Neural cell (in vitro differentiated cells): ENCODE measurements around the gene CAPN8. TPM values are rescaled to one million over a fixed set of nuclear protein-coding genes. Genes with fewer than 3 reads are reported as not detected.

Experiments
- H2AFZ ChIP-seq: fragments of 200-600, 300-800 bp; sonication (generic), shearing (Covaris generic); 2 replicates; pipeline ENCODE4 v1.6.0; 2014; ENCODE audit warnings: low read depth, mild to moderate bottlenecking, antibody characterized with exemption, low read length, moderate library complexity
- H3F3A ChIP-seq: fragments of 200-600 bp; shearing (Covaris generic); 2 replicates; pipeline ENCODE4 v1.6.1; 2016; ENCODE audit warnings: mild to moderate bottlenecking, moderate library complexity, mixed read lengths, antibody characterized with exemption, low read length; ENCODE audit not compliant: insufficient read depth, poor library complexity, severe bottlenecking
- H3K27ac ChIP-seq: fragments of 200-600, 300-800 bp; sonication (generic), shearing (Covaris generic); 2 replicates; pipeline ENCODE4 v1.5.1; 2014; ENCODE audit warnings: mild to moderate bottlenecking, low read length, moderate library complexity
- H3K27me3 ChIP-seq: fragments of 300-800, 200-600 bp; sonication (generic), shearing (Covaris generic); 2 replicates; pipeline ENCODE4 v1.6.0; 2014; ENCODE audit warnings: mild to moderate bottlenecking, low read depth, low read length, moderate library complexity; ENCODE audit not compliant: insufficient read depth
- H3K36me3 ChIP-seq: fragments of 300-800, 200-600 bp; sonication (generic), shearing (Covaris generic); 2 replicates; pipeline ENCODE4 v1.5.1; 2014; ENCODE audit warnings: mild to moderate bottlenecking, antibody characterized with exemption, low read length, moderate library complexity; ENCODE audit not compliant: insufficient read depth
- H3K4me2 ChIP-seq: fragments of 300-800, 200-600 bp; sonication (generic), shearing (Covaris generic); 2 replicates; pipeline ENCODE4 v1.6.0; 2014; ENCODE audit warnings: mild to moderate bottlenecking, low read length
- H3K4me3 ChIP-seq: fragments of 300-800, 200-600 bp; sonication (generic), shearing (Covaris generic); 2 replicates; pipeline ENCODE4 v1.5.1; 2014; ENCODE audit warnings: mild to moderate bottlenecking, low read length, moderate library complexity
- H3K79me2 ChIP-seq: fragments of 200-600 bp; shearing (Covaris generic); replicated peaks from 2 replicates; pipeline ENCODE4 v1.6.0; 2014; ENCODE audit warnings: mild to moderate bottlenecking, low read length, moderate library complexity; ENCODE audit not compliant: insufficient read depth
- H3K9ac ChIP-seq: fragments of 300-800, 200-600 bp; sonication (generic), shearing (Covaris generic); 2 replicates; pipeline ENCODE4 v1.6.1; 2016; ENCODE audit warnings: mild to moderate bottlenecking, low read length, mixed read lengths
- H3K9me2 ChIP-seq: fragments of 200-600 bp; shearing (Covaris generic); 2 replicates; pipeline ENCODE4 v1.6.1; 2016; ENCODE audit warnings: mild to moderate bottlenecking, low read length, mixed read lengths; ENCODE audit not compliant: insufficient read depth
- H3K9me3 ChIP-seq: fragments of 200-600, 300-800 bp; sonication (generic), shearing (Covaris generic); 2 replicates; pipeline ENCODE4 v1.6.1; 2016; ENCODE audit warnings: mild to moderate bottlenecking, mixed run types, low read length, moderate library complexity, mixed read lengths
- H4K20me1 ChIP-seq: fragments of 200-600 bp; shearing (Covaris generic); 2 replicates; pipeline ENCODE4 v1.6.1; 2016; ENCODE audit warnings: mild to moderate bottlenecking, mixed run types; ENCODE audit not compliant: insufficient read depth
- CTCF ChIP-seq: fragments of 450-650 bp; IDR thresholded peaks from 2 replicates; pipeline ENCODE4 v1.5.1; 2014; ENCODE audit warnings: antibody characterized with exemption, mild to moderate bottlenecking, moderate library complexity; ENCODE audit not compliant: poor library complexity, severe bottlenecking
- EP300 ChIP-seq: fragments of 450-650 bp; conservative IDR thresholded peaks from 2 replicates; pipeline ENCODE4 v1.6.1; 2014; ENCODE audit warnings: antibody characterized with exemption, mild to moderate bottlenecking, moderate library complexity; ENCODE audit not compliant: poor library complexity, severe bottlenecking
- EZH2 ChIP-seq: fragments of 200-600, 300-800 bp; shearing (Covaris generic), sonication (generic); IDR thresholded peaks from 2 replicates; pipeline ENCODE4 v1.6.1; 2014; ENCODE audit warnings: antibody characterized with exemption, low read length, borderline replicate concordance, mild to moderate bottlenecking; ENCODE audit not compliant: insufficient read depth, poor library complexity, severe bottlenecking
- MXI1 ChIP-seq: fragments of 450-650 bp; conservative IDR thresholded peaks from 2 replicates; pipeline ENCODE4 v1.6.1; 2014; ENCODE audit warnings: antibody characterized with exemption, mild to moderate bottlenecking; ENCODE audit not compliant: poor library complexity, severe bottlenecking
- POLR2AphosphoS5 ChIP-seq: IDR thresholded peaks from 2 replicates; pipeline ENCODE4 v1.6.1; 2012
- RAD21 ChIP-seq: fragments of 450-650 bp; conservative IDR thresholded peaks from 2 replicates; pipeline ENCODE4 v1.6.1; 2014; ENCODE audit warnings: antibody characterized with exemption, mild to moderate bottlenecking, moderate library complexity
- REST ChIP-seq: IDR thresholded peaks from 2 replicates; pipeline ENCODE4 v1.6.1; 2012; ENCODE audit warnings: borderline replicate concordance
- SMC3 ChIP-seq: fragments of 450-650 bp; conservative IDR thresholded peaks from 2 replicates; pipeline ENCODE4 v1.6.1; 2014; ENCODE audit warnings: antibody characterized with exemption, mild to moderate bottlenecking, moderate library complexity; ENCODE audit not compliant: poor library complexity
- TAF1 ChIP-seq: IDR thresholded peaks from 2 replicates; pipeline ENCODE4 v1.6.1; 2012; ENCODE audit warnings: low read depth
- polyA plus RNA-seq: library from polyadenylated mRNA; depleted of rRNA; stranded (reverse); fragments of >200 nt; gene quantifications from 2 replicates; pipeline ENCODE4 v1.2.3, GENCODE V29; 2014

CAPN8 gene
- polyA plus RNA-seq, 1 donor from 2014 or later = not detected

- H2AFZ ChIP-seq = no peak overlapping the region
- no peak overlapping the region for H3K4me3 ChIP-seq
- no peaks in the 10 kb centered on the region for H3K9me3 ChIP-seq
- H3K9me2 ChIP-seq = no peaks in the 10 kb centered on the region
- no peaks in the 10 kb centered on the region for H3K36me3 ChIP-seq
- H4K20me1 ChIP-seq = no peaks in the 10 kb centered on the region
- no peak for TF ChIP-seq MXI1
- TF ChIP-seq SMC3 = no peak
- no peak for TF ChIP-seq EZH2
- no peak for TF ChIP-seq RAD21
- no peak for TF ChIP-seq EP300
- TF ChIP-seq POLR2AphosphoS5 = no peak
- no peak for TF ChIP-seq TAF1
- no peak for TF ChIP-seq CTCF
- TF ChIP-seq REST = no peak
- H3K9ac ChIP-seq = no peak overlapping the region
- no peaks in the 10 kb centered on the region for H3K79me2 ChIP-seq
- H3F3A ChIP-seq = no peaks in the 10 kb centered on the region
- H3K27me3 ChIP-seq = no peaks in the 10 kb centered on the region
- H3K27ac ChIP-seq = no peak overlapping the region
- no peak overlapping the region for H3K4me2 ChIP-seq
Measured at GRCh38 chr1:223702735-223703667, 37.5 kb upstream of the CAPN8 start.

DNA sequence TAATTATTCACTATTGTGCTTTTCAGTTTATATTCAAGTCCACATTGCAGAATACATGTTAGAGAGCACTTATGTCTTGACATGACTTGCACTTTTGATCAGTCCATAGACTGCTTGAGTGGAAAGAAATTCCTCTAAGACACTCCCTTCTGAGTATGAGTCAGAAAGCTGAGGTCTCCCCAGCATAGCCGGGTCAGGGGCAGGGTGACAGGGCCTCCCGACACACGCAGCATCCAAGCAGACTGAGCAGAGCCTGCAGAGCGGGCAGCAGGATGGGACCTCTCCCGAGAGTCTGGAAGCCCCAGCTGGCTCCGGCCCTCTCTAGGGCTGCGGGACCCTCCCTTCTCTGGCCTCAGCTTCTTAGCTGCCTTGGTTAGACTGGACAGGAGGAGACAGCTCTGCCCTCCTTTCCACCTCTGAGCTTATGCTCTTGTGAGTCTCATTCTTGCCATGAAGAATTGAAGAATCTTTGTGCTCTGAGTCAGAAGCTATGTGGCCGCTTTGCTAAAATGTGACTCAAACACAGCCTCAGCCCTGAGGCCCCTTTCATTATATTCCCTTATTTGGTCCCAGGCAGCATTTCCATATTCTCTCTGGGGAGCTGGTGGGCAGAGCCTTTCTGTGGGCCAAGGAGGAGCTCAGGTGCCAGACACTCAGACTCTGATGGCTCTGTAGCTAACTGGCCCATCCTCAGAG lies 35.6 kb upstream of the CAPN8 start:
- no peak for TF ChIP-seq CTCF
- TF ChIP-seq EP300 = no peak
- no peak for TF ChIP-seq MXI1
- TF ChIP-seq RAD21 = no peak
- no peak for TF ChIP-seq SMC3
- no peak for TF ChIP-seq POLR2AphosphoS5
- no peak for TF ChIP-seq TAF1
- no peak for TF ChIP-seq REST
- TF ChIP-seq EZH2 = no peak
- Histone ChIP-seq H3K4me2 (no peak overlapping the region), H4K20me1 (no peaks in the 10 kb centered on the region), H3K9me3 (no peaks in the 10 kb centered on the region), H3K79me2 (no peaks in the 10 kb centered on the region), H3F3A (no peaks in the 10 kb centered on the region), H3K36me3 (no peaks in the 10 kb centered on the region), H2AFZ (no peak overlapping the region), H3K27ac (no peak overlapping the region), H3K9me2 (no peaks in the 10 kb centered on the region), H3K4me3 (no peak overlapping the region), H3K27me3 (no peaks in the 10 kb centered on the region), H3K9ac (no peak overlapping the region)
